Tibial nerve (tissue), 4 donors: ENCODE data around the gene MAP2K2.

Source experiments
- CTCF ChIP-seq, 5 experiments: fragments of 200-600 bp in 3 of 5; fragments of 450-650 bp in 2 of 5; sonication (generic) in 3 of 5; IDR thresholded peaks; one replicate each; pipeline ENCODE4 v1.5.1; 2016 to 2019; ENCODE audit warnings: antibody characterized with exemption in 5 of 5, mild to moderate bottlenecking in 3 of 5, moderate library complexity in 2 of 5
- EP300 ChIP-seq, 2 donors: sonication (generic); formaldehyde crosslinking; IDR thresholded peaks; one replicate each; pipeline ENCODE4 v1.6.1; 2017; ENCODE audit warnings: antibody characterized with exemption in 2 of 2, mild to moderate bottlenecking in 1 of 2
- POLR2A ChIP-seq, 2 donors: fragments of 450-650 bp; IDR thresholded peaks; one replicate each; pipeline ENCODE4 v1.6.1; 2017; ENCODE audit warnings: antibody characterized with exemption in 2 of 2, mild to moderate bottlenecking in 2 of 2, moderate library complexity in 2 of 2

GRCh38 chr19:4121815-4122214 lies 2.1 kb downstream of the MAP2K2 start:
- TF ChIP-seq CTCF (IDR thresholded peaks at IDR 0.05) (no peak), POLR2A (IDR thresholded peaks at IDR 0.05) (no peak), EP300 (IDR thresholded peaks at IDR 0.05) (no peak)
